ENCODE results near the gene MMP1.

GRCh38 chr11:102829316-102830000 lies 31.5 kb upstream of the MMP1 start:
- TF ChIP-seq CTCF (IDR thresholded peaks at IDR 0.05) (no peak), ZFX (IDR thresholded peaks at IDR 0.05; ENCODE audit: borderline replicate concordance) (no peak)
